ENCODE results near the gene USP10. TPM values are rescaled to one million over a fixed set of nuclear protein-coding genes. Genes with fewer than 3 reads are reported as not detected.

USP10 gene
- total RNA-seq, 1 donor from 2014 or later, result 100 TPM

DNA sequence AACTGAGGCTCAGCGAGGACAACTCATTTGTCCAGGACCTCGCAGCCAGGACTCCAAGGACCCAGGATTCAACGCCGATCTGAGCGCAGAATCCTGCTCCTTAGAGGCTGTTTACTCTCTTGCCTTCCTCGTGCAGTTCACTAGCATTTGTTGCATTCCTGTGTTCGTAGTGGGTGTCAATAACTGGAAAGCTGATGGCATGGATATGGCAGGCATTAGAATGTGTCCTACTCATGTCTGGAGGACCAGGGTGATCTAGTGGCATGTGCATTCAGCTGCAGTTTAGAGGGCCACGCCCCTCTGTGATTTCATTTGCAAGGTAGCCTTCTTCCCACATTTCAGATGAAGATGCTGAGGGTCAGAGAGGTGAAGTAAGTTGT lies 120.5 kb downstream of the USP10 start:
- Mint-ChIP-seq H3K4me3 (ENCODE audit: unreplicated experiment) (peak overlapping the region; percentile 81), H3K27ac (ENCODE audit: unreplicated experiment) (peak overlapping the region; percentile 65), H3K9me3 (ENCODE audit: unreplicated experiment) (no peaks in the 10 kb centered on the region), H3K4me1 (ENCODE audit: low read depth, unreplicated experiment) (peaks cover 13% of the 10 kb centered on the region), H3K27me3 (ENCODE audit: unreplicated experiment) (peaks cover 10% of the 10 kb centered on the region), H3K36me3 (ENCODE audit: unreplicated experiment) (peaks cover 6% of the 10 kb centered on the region)
- TF ChIP-seq, protein P1, sequence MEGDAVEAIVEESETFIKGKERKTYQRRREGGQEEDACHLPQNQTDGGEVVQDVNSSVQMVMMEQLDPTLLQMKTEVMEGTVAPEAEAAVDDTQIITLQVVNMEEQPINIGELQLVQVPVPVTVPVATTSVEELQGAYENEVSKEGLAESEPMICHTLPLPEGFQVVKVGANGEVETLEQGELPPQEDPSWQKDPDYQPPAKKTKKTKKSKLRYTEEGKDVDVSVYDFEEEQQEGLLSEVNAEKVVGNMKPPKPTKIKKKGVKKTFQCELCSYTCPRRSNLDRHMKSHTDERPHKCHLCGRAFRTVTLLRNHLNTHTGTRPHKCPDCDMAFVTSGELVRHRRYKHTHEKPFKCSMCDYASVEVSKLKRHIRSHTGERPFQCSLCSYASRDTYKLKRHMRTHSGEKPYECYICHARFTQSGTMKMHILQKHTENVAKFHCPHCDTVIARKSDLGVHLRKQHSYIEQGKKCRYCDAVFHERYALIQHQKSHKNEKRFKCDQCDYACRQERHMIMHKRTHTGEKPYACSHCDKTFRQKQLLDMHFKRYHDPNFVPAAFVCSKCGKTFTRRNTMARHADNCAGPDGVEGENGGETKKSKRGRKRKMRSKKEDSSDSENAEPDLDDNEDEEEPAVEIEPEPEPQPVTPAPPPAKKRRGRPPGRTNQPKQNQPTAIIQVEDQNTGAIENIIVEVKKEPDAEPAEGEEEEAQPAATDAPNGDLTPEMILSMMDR (IDR thresholded peaks at IDR 0.05; ENCODE audit: partially characterized antibody, unreplicated experiment), result no peak
- no peak for DNase-seq

DNA sequence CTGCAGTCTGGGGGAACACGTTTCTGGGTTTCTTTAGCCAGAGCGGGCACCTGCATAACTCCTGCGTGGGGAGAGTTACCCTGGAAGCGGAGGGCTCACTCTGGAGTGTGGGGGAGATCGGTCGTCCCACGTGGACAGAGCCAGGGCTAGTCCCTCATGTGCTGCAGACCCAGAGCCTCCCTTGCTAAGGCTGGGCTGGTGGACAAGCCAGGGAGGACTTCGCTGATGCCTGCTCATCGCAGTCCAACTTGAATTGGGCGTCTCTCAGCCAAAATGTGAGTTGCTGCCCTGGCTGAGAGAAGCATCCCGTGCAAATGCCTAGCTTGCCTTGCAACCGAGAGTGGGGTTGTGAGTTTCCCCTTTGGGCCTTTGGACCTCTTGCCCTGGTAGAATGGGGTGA lies 121.0 kb downstream of the USP10 start:
- peaks cover 9% of the 10 kb centered on the region for H3K4me1 Mint-ChIP-seq (ENCODE audit: low read depth, unreplicated experiment)
- no peak overlapping the region for H3K27ac Mint-ChIP-seq (ENCODE audit: unreplicated experiment)
- peaks cover 10% of the 10 kb centered on the region for H3K27me3 Mint-ChIP-seq (ENCODE audit: unreplicated experiment)
- TF ChIP-seq, protein P1 (IDR thresholded peaks at IDR 0.05; ENCODE audit: partially characterized antibody, unreplicated experiment), result no peak
- no peak for DNase-seq
- peaks cover 6% of the 10 kb centered on the region for H3K36me3 Mint-ChIP-seq (ENCODE audit: unreplicated experiment)
- H3K9me3 Mint-ChIP-seq (ENCODE audit: unreplicated experiment), result no peaks in the 10 kb centered on the region
- H3K4me3 Mint-ChIP-seq (ENCODE audit: unreplicated experiment), result peak overlapping the region; percentile 81

DNA sequence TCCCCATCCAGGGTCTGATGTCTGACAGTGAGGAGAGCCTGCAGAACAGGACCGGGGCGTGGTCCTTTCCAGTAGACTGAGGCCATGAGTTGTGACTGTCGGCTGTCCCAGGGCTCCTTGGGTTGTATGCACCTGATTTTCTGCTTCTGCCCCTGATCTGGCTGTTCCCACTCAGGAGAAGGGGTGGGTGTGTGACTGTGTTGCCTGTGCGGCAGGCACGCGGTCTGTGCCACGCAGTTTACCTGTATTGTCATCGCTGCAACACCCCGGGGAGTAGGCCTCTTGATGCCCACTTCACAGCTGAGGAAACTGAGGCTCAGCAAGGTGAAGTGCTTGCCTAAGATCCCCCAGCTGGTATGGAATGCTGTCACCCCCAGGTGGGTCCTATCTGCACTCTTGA lies 121.4 kb downstream of the USP10 start:
- Mint-ChIP-seq H3K4me1 (ENCODE audit: low read depth, unreplicated experiment) (peaks cover 13% of the 10 kb centered on the region), H3K27me3 (ENCODE audit: unreplicated experiment) (peaks cover 10% of the 10 kb centered on the region), H3K27ac (ENCODE audit: unreplicated experiment) (no peak overlapping the region), H3K4me3 (ENCODE audit: unreplicated experiment) (no peak overlapping the region), H3K36me3 (ENCODE audit: unreplicated experiment) (peaks cover 6% of the 10 kb centered on the region), H3K9me3 (ENCODE audit: unreplicated experiment) (no peaks in the 10 kb centered on the region)
- DNase-seq, result no peak
- TF ChIP-seq, protein P1 (IDR thresholded peaks at IDR 0.05; ENCODE audit: partially characterized antibody, unreplicated experiment), result no peak

DNA sequence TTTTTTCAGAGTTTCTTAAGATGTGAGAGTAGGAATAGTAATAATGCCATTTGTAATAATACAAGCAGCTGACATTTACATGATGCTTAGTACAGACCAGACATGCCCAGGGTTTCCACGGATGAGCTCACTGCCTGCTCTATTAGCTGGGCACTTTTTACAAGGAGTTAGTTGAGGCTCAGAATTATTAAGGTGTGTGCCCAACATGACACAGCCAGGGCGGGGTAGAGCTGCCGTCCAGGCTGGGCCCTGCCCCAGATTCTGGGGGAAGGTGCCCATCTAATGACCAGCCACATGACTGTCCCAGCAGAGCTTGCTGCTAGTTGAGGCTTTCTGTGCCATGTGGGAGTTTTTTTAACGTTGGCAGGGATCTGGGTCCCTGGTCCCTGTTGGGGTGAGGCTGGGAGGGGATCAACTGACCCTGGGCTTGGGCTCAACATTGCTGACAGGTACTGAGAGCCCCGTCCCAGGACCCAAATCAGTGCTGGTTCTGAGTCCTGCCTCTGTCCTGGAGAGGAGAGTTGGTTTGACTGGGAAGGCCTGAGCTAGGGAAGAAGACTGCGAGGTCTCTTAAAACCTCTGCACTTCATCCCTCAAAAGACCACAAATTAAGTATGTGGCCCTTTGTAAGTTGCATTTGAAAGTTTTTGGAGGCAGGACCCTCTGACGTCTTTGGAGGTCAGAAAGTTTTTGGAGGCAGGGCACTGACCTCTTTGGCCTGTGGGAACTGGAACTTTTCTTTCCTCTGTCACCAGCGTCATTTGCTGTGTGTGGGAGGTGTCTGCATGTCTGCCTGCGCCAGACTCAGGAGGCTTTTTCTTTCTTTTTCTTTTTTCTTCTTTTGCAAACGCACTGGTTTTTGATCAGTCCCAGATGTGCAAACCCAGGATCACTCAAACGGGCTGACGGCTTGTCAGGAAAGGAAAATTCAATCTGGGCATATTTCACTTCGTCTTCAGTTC lies 122.2 kb downstream of the USP10 start:
- no peak for DNase-seq
- Mint-ChIP-seq H3K27ac (ENCODE audit: unreplicated experiment) (peak overlapping the region; percentile 14), H3K4me1 (ENCODE audit: low read depth, unreplicated experiment) (peaks cover 13% of the 10 kb centered on the region), H3K4me3 (ENCODE audit: unreplicated experiment) (no peak overlapping the region), H3K9me3 (ENCODE audit: unreplicated experiment) (no peaks in the 10 kb centered on the region), H3K27me3 (ENCODE audit: unreplicated experiment) (peaks cover 10% of the 10 kb centered on the region), H3K36me3 (ENCODE audit: unreplicated experiment) (peaks cover 6% of the 10 kb centered on the region)
- TF ChIP-seq, protein P1 (IDR thresholded peaks at IDR 0.05; ENCODE audit: partially characterized antibody, unreplicated experiment), result no peak

DNA sequence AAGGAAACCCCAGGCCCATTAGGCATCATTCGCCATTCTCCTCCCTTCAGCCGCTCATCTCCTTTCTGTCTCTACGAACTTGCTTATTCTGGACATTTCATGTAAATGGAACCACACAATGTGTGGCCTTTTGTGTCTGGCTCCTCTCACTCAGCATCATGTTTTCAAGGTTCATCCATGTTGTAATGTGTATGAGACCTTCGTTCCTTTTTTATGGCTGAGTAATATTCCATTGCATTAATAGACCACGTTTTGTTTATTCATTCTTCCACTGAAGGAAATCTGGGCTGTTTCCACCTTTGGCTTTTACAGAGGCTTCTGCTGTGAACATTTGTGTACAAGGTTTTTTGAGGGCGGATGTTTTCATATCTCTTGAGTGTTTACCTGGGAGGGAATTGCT lies 123.2 kb downstream of the USP10 start:
- H3K4me3 Mint-ChIP-seq (ENCODE audit: unreplicated experiment), result no peak overlapping the region
- TF ChIP-seq, protein P1 (IDR thresholded peaks at IDR 0.05; ENCODE audit: partially characterized antibody, unreplicated experiment), result no peak
- H3K36me3 Mint-ChIP-seq (ENCODE audit: unreplicated experiment), result peaks cover 6% of the 10 kb centered on the region
- peaks cover 20% of the 10 kb centered on the region for H3K4me1 Mint-ChIP-seq (ENCODE audit: low read depth, unreplicated experiment)
- no peak for DNase-seq
- peaks cover 10% of the 10 kb centered on the region for H3K27me3 Mint-ChIP-seq (ENCODE audit: unreplicated experiment)
- H3K9me3 Mint-ChIP-seq (ENCODE audit: unreplicated experiment), result peaks cover 3% of the 10 kb centered on the region
- no peak overlapping the region for H3K27ac Mint-ChIP-seq (ENCODE audit: unreplicated experiment)

All from glutamatergic neuron (in vitro differentiated cells).